Psoas muscle (tissue), 8 donors: ENCODE results near the gene PAN3. TPM values are rescaled to one million over a fixed set of nuclear protein-coding genes. Genes with fewer than 3 reads are reported as not detected.
A peak's percentile ranks its signal among the peaks of the same experiment; 100 is the strongest.
"Not testable (repeated sequence)": the region's sequence is repeated elsewhere in the genome, so short reads cannot be mapped to it uniquely, and the experiment has no call there.

ENCODE experiments used
- ATAC-seq, 4 donors: fragments of 200-7000 bp; cut with Tn5 transposase; one replicate each; pipeline ENCODE4 v1.9.1; 2020; ENCODE audit warnings: moderate library complexity in 3 of 4, mild to moderate bottlenecking in 2 of 4
- DNase-seq, 2 donors: peaks; one replicate each; pipeline ENCODE4 v3.0.0-alpha.2; 2020
- H3K27ac ChIP-seq: fragments of 200-600 bp; one replicate; pipeline ENCODE4 v1.8.0; 2022
- H3K27me3 ChIP-seq, 3 donors: fragments of 200-600 bp in 1 of 3; one replicate each; pipeline versions ENCODE4 v1.6.1 to v1.8.0; 2013 to 2022; ENCODE audit warnings: low read length in 2 of 3, mild to moderate bottlenecking in 2 of 3, moderate library complexity in 1 of 3; ENCODE audit not compliant: insufficient read depth in 3 of 3
- H3K36me3 ChIP-seq, 2 donors: fragments of 200-600 bp in 1 of 2; one replicate each; pipeline versions ENCODE4 v1.6.1 to v1.8.0; 2013 to 2022; ENCODE audit warnings: low read depth in 1 of 2, mild to moderate bottlenecking in 1 of 2, moderate library complexity in 1 of 2; ENCODE audit not compliant: insufficient read depth in 1 of 2
- H3K4me1 ChIP-seq: fragments of 200-600 bp; one replicate; pipeline ENCODE4 v1.8.0; 2022
- H3K4me3 ChIP-seq: fragments of 200-600 bp; one replicate; pipeline ENCODE4 v1.8.0; 2022; ENCODE audit warnings: mild to moderate bottlenecking
- H3K9me3 ChIP-seq: fragments of 200-600 bp; one replicate; pipeline ENCODE4 v1.8.0; 2022
- CTCF ChIP-seq: fragments of 200-600 bp; IDR thresholded peaks from one replicate; pipeline ENCODE4 v1.8.0; 2022; ENCODE audit warnings: antibody characterized with exemption
- WGBS, 3 donors: extraction: QIAGEN DNeasy Blood & Tissue Kit; methylation state at CpG; one replicate each; pipeline versions ENCODE4 v1.1.6 to v1.1.7; 2013; 5-methylcytosine and 5-hydroxymethylcytosine counted together
- intact Hi-C, 2 donors: fragments of 100-400 bp; cut with DNase I; formaldehyde crosslinking; loops; one replicate each; pipeline versions ENCODE4 v1.11.0 to v1.14.2; 2022
- polyA plus RNA-seq, 3 donors: library from polyadenylated mRNA; stranded (reverse); fragments of 200-250 nt; gene quantifications; one replicate each; pipeline ENCODE4 v1.2.3, GENCODE V29; 2013
- total RNA-seq, 4 donors: library from RNA; stranded (reverse); fragmentation: NEBNext Ultra II Directional in 2 of 4; extraction: Animal tissue kit (Norgen Biotek cat#: 25700) in 2 of 4; gene quantifications; one replicate each; pipeline versions ENCODE4 v1.2.1 to v1.2.4, GENCODE V29; 2021 to 2023
- donor health status: healthy with polysubstance abuse.
- donor health status: DM: no; HTN: no; CAD: no; lungs with moderate emphysema.
- donor health status: Bipolar disorder and iron deficiency.
- donor health status: healthy.
- donor health status: DM: yes; HTN: yes; CAD: no.
- donor health status: DM: no; HTN: no; CAD: no.
- donor health status: DM: no; HTN: no; CAD: no.
- donor health status: DM: yes; HTN: yes; CAD: no.

Gene PAN3
- total and polyA plus RNA-seq, 7 donors = 2.3 to 9.0 (median 5.9) TPM

- Histone ChIP-seq H3K36me3 (no peaks in the 10 kb centered on the region), H3K4me3 (peak overlapping the region; percentile 100), H3K4me1 (peaks cover 6% of the 10 kb centered on the region), H3K27ac (peak overlapping the region; percentile 97), H3K27me3 (no peaks in the 10 kb centered on the region), H3K9me3 (no peaks in the 10 kb centered on the region)
- no peak for TF ChIP-seq CTCF
- no peak for DNase-seq
- WGBS, 3 donors = 51 to 64% (median 54%) methylated on average over 7 of the region's 7 CpGs
- intact Hi-C loops = no loop called here
- ATAC-seq = no peak
These were observed 1.4 kb upstream of the PAN3 start for GRCh38 chr13:28136916-28137315.

DNA sequence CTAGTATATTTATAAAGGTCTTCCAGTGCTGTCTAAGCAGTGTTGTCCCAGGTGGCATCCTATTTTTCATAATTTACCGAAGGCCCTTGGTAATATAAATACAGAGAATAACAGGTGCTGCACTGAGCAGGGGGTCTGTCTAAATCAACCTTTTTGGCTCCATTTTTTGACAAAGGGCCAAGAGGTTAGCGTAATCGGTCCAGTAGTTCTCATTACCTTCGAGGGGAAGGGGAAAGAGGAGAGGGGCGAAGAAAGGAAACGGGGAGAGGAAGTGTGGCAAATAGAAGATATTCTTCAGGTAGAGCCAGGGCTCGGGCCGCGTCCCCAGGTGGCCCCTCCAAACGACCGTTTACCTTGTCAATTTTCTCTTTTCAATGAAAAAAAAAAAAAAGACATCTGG, 749 bp upstream of the PAN3 start:
- Histone ChIP-seq H3K4me1 (peaks cover 8% of the 10 kb centered on the region), H3K36me3 (no peaks in the 10 kb centered on the region), H3K4me3 (peak overlapping the region; percentile 100), H3K9me3 (no peaks in the 10 kb centered on the region), H3K27me3 (no peaks in the 10 kb centered on the region), H3K27ac (peak overlapping the region; percentile 97)
- TF ChIP-seq CTCF = no peak
- DNase-seq = no peak
- WGBS, 3 donors = 0% methylated on average over 11 of the region's 11 CpGs
- peak in 1 of 4 donors; percentile 28 for ATAC-seq
- intact Hi-C loops = no loop called here

DNA sequence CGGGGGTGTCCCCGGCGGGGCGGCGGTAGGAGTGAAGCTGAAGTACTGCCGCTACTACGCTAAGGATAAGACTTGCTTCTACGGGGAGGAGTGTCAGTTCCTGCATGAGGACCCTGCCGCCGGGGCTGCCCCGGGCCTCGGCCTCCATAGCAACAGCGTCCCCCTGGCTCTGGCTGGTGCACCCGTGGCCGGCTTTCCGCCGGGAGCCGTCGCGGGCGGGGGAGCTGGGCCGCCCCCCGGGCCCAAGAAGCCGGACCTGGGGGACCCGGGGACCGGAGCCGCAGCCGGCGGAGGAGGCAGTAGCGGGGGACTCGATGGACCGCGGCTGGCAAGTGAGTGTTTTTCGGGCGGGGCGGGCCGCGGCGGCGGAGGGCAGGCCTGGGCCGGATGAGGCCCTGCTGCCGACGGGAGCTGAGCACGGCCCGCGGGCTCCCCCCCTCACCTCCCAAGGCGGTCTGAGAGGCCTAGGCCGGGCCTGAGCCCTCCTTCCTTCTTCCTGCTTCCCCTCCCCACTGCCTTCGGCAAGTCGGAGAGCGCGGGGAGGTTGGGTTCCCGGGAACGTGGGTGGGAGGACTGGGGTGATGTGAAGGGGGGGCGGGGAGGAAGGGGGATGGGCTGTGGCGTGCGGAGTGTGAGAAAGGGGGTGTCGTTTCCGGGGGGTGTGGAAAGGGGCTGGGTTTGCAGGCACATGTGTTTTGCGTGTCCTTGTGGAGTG, 568 bp downstream of the PAN3 start:
- Histone ChIP-seq H3K4me3 (peak overlapping the region; percentile 100), H3K27me3 (no peaks in the 10 kb centered on the region), H3K9me3 (no peaks in the 10 kb centered on the region), H3K36me3 (no peaks in the 10 kb centered on the region), H3K27ac (peak overlapping the region; percentile 97), H3K4me1 (peaks cover 13% of the 10 kb centered on the region)
- no peak for TF ChIP-seq CTCF
- DNase-seq = peak; percentile 84 to 89
- intact Hi-C loops = no loop called here
- 0% methylated on average over 31 to 59 of the region's 60 CpGs for WGBS, 3 donors
- ATAC-seq = peak; percentile 65 to 73 (median 70)

GRCh38 chr13:28140433-28141125, 2.2 kb downstream of the PAN3 start:
- peak overlapping the region; percentile 56 for H3K27ac ChIP-seq
- peak overlapping the region; percentile 100 for H3K4me3 ChIP-seq
- TF ChIP-seq CTCF = no peak
- 61 to 70% (median 65%) methylated on average over 9 to 10 of the region's 10 CpGs for WGBS, 3 donors
- H3K9me3 ChIP-seq = no peaks in the 10 kb centered on the region
- intact Hi-C loops = no loop called here
- peaks cover 13% of the 10 kb centered on the region for H3K4me1 ChIP-seq
- ATAC-seq = no peak
- no peaks in the 10 kb centered on the region for H3K27me3 ChIP-seq
- no peaks in the 10 kb centered on the region for H3K36me3 ChIP-seq
- no peak for DNase-seq

DNA sequence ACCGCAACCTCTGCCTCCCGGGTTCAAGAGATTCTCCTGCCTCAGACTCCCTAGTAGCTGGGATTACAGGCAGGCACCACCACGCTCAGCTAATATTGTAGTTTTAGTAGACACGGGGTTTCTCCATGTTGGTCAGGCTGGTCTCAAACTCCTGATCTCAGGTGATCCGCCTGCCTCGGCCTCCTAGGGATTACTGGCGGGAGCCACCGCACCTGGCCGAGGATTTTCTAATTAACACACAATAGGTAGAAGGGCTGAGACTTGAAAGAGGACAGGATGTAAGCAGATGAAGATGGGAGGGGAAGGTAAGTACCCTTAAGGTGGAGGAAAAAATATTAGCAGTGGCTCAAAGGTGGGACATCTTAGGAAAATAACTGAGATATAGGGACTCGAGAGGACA, 3.2 kb downstream of the PAN3 start:
- intact Hi-C loops, H3K36me3 ChIP-seq, H3K27me3 ChIP-seq, H3K4me3 ChIP-seq, ATAC-seq, H3K9me3 ChIP-seq, H3K27ac ChIP-seq, DNase-seq: not testable (repeated sequence)
- peaks cover 13% of the 10 kb centered on the region for H3K4me1 ChIP-seq
- WGBS, 3 donors = 79 to 83% (median 83%) methylated on average over 10 of the region's 10 CpGs
